NCI-H128 (cell line): ENCODE data around the gene SRGAP2.
"Not testable (repeated sequence)": the region's sequence is repeated elsewhere in the genome, so short reads cannot be mapped to it uniquely, and the experiment has no call there.

Source experiments
- DNase-seq: peaks from one replicate; lab custom pipeline; 2025; ENCODE audit not compliant: unreplicated experiment; lab: John Stamatoyannopoulos, UW

SRGAP2 gene

GRCh38 chr1:206204871-206205270 is 1.5 kb downstream of the SRGAP2 start:
- not testable (repeated sequence) for DNase-seq

GRCh38 chr1:206205569-206205968 is 2.2 kb downstream of the SRGAP2 start:
- DNase-seq: not testable (repeated sequence)

GRCh38 chr1:206210802-206211201 is 7.5 kb downstream of the SRGAP2 start:
- not testable (repeated sequence) for DNase-seq

GRCh38 chr1:206215600-206216392 is 12.5 kb downstream of the SRGAP2 start:
- DNase-seq: not testable (repeated sequence)

GRCh38 chr1:206218285-206218684 is 14.9 kb downstream of the SRGAP2 start:
- not testable (repeated sequence) for DNase-seq

DNA sequence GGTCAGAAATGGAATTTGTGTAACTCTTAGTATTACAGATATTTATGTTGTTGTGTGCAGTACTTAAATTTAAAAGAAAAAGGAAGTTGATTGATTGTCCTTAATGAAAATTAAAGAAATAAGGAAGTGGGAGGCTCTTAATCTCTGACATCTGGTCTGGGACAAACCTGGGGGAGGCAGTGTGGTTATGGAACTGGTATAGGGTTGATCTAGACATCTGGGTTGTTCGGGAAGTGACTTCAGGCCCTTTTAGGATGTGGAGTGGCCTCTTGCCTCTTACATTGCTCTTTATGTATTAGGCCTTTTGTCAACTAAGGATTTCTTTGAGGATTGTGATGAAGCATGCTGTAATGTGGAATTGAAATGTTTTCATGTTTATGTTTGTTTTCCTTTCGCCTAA is 15.4 kb downstream of the SRGAP2 start:
- DNase-seq: not testable (repeated sequence)

GRCh38 chr1:206219514-206220331 is 16.4 kb downstream of the SRGAP2 start:
- DNase-seq: not testable (repeated sequence)

DNA sequence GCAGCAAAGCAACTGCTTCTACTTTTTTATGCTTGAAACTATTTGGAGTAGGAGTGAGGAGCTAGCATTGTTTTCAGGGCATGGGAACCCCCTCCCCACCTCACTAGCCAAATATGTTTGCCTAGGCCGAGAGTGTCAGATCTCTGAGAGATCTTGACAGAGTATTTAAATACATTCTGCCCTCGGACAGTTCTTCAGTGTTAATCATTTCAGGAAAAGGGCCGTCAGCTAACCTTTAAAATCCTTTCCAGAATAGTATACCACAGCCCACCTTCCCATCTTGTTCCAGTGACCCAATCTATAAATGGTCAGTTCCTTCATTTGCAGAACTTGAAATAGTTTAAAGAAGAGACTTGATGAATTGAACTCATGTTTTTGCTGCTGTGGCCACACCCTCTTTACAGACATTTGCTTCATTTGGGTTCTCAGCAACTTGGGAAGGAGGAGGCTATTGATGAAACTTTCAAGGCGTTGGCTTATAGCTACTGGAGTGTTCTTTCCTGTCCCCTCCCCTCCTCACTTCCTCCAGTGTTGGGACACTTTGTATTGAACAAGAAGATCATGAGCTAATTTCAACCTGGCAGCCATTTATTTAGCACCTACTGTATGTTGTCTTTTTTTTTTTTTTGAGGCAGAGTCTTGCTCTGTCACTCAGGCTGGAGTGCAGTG is 17.1 kb downstream of the SRGAP2 start:
- DNase-seq: not testable (repeated sequence)

DNA sequence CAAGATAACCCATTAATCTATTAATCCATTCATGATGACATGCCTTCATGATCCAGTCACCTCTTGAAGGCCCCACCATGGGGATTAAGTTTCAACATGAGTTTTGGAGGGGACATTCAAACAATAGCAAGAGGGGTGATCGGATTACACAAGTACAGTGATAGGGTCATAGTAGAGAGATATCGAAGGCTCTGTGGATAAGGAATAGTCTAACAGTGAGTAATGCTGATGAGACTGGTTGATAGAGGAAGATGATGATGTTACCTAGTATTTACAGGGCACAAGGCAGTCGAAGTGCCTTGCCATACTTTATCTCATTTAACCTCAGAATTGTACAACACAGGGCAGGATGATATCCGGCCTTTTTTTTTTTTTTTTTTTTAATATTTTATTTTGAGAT is 18.2 kb downstream of the SRGAP2 start:
- not testable (repeated sequence) for DNase-seq

GRCh38 chr1:206224190-206224776 is 20.9 kb downstream of the SRGAP2 start:
- not testable (repeated sequence) for DNase-seq

- DNase-seq: not testable (repeated sequence)
Measured at GRCh38 chr1:206225386-206225785, 22.0 kb downstream of the SRGAP2 start.

- DNase-seq: not testable (repeated sequence)
Measured at GRCh38 chr1:206226886-206227285, 23.5 kb downstream of the SRGAP2 start.

DNA sequence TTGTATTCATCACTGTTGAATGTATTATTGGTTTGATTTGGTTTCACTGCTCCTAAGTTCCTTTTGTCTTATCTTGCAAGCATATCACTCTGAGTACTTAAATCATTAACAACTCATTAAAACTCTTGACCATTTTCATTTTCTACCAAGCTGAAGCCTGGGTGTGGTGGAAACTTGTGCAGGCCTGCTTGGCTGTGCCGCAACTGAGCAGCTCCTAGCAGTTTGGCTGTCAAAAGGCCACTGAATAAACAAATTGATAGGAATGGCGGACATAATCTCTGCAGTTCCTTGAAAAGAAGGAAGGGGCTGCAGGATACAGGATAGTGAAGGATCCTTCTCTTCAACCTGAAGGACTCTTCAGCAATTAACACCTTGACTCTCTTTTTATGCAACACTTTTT is 25.9 kb downstream of the SRGAP2 start:
- DNase-seq: not testable (repeated sequence)

GRCh38 chr1:206231989-206232388 is 28.6 kb downstream of the SRGAP2 start:
- not testable (repeated sequence) for DNase-seq

- DNase-seq: not testable (repeated sequence)
Measured at GRCh38 chr1:206232970-206233645, 29.8 kb downstream of the SRGAP2 start.

DNA sequence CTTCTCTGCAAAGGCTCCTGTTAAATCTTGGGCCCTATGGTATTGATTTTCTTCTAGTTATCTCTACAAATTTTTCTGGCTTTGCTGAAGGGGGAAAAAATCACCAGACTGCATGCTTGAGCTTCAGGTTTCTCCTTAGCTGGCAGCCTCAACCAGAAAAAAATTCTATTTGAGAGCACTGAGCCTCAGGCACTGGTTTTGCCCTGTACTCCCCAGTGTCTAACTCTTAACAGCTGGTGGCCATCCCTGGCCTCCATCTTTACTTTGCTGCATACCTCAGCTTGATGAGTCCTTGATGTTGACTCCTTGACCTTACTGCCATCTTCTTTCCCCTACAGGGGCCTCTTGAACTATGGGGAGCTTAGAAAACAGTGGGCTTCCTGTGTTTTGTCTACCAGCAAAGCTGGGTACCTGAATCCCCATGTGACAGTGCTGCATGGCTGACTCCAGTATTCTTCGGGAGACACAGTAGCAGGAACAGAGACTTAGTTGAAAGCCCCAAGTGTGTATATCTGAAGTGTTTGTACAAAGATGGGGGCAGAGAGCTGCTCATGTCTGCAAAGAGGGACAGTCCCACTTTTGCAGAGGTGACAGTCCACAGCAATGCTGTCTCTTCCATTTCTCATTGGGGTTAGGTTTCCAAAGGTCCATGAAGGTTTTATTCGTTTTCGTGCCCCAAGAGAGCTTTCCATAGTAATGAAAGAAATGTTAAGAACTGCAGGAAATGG is 31.0 kb downstream of the SRGAP2 start:
- DNase-seq: not testable (repeated sequence)

DNA sequence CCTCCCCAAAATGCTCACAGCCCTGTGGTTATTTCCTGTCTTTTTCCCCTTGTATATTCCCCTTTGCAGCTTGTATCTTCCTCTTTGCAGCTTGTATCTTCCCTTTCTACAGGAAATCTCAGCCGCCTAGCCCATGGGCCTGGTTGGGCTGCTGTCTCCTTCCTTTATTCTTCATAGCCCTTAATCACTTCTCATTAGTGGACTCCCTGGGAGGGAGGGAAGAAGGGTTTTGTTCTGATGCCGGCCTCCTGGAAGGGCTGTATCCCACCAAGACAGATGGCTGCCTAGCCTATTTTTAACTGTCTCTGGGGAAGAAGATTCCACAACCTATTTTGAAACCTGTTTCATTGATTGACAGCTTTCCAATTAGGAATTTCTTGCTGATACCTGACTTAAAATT is 31.8 kb downstream of the SRGAP2 start:
- DNase-seq: not testable (repeated sequence)

GRCh38 chr1:206240288-206240687 is 36.9 kb downstream of the SRGAP2 start:
- not testable (repeated sequence) for DNase-seq

DNA sequence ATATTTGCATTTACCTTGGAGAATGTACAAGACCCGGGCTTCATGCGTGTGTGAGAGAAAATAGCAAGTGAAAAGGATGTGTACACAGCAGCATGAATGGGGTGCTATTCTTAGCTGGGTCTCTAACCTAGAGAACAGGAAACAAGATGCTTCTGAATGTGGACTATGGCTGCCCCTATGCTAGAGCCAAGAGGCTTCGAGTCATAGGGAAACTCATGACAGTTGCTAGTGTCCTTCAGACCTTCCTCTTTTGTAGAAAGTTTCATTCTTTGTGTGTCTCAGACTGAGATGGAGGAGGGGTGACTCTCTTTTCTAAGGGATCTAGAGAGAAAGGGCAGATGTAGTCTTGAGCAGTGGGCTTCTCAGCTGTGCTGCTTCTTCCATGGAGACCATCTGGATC is 40.0 kb downstream of the SRGAP2 start:
- DNase-seq: not testable (repeated sequence)

DNA sequence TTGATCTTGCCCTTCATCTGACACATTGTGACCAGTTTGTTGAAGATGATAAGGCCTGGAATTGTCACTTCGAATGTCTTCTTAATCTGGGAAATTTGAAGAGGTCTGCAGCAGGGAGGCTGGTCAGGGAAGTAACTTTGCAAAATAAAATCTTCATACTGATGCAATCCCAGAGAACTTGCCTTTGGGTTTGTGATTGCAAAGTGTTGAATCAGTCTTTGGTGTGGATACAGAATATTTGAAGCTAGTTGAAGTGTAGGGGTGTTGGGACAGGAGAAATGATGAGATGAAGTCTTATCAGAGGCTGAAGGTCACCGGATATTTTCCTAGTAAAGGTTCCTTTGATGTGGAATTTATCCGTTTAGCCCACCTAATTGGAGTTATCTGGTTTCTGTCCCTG is 42.1 kb downstream of the SRGAP2 start:
- DNase-seq: not testable (repeated sequence)
